GM10248 (cell line): ENCODE results near the gene TMEM11.

ENCODE experiments used
- CTCF ChIA-PET: fragments of 300-600 bp; sonication (Branson Sonifier 250); formaldehyde crosslinking; extraction: SDS; loops from one replicate; lab custom pipeline; 2021; ENCODE audit warnings: antibody characterized with exemption; lab: Yijun Ruan, JAX
- POLR2A ChIA-PET: fragments of 350-650 bp; sonication (Branson Sonifier 250); formaldehyde crosslinking; extraction: SDS; loops from one replicate; lab custom pipeline; 2020; ENCODE audit warnings: antibody characterized with exemption; lab: Yijun Ruan, JAX
- DNase-seq: peaks from one replicate; pipeline ENCODE4 v3.0.0; 2012; ENCODE audit errors: extremely low spot score
- TF ChIP-seq, protein P1 (sequence below): IDR thresholded peaks from 2 replicates; pipeline ENCODE4 v1.5.1; 2012; ENCODE audit warnings: mild to moderate bottlenecking, low read depth; ENCODE audit errors: extremely low read depth, missing control alignments, control extremely low read depth

The TMEM11 gene

DNA sequence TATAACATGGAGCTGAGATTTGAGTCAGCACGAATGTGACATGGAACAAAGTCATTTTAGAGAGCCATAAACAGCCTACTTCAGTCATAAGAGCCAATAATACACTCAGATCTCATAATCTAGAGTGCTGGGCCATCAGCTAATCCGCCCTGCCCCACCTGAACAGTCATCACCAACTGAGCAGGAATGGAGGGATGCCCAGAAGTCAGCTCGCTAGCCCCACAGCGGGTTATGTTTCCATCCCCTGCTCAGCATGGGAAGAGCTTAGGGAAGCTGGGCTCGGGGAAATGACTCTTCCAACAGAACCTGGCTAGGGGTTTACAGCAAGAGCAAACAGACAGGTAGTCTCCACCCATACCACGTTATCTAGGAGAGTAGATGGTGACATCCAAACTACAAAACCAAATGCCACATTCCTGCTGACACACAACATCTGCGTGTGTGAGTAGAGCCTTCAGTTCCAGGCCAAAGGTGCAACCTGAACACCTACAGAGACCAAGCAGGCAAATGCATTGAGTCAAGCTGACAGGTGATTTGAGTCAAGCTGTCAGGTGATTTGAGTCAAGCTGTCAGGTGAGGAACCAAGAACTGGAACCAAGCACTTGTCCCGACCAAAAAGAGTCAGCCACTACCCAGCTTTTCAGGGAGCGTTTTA lies 2.0 kb downstream of the TMEM11 start:
- POLR2A ChIA-PET = interaction anchor here (0.5 kb wide), 1 partner anchor 219 kb away, joined by 8 read pairs; no protein-coding TSS in a partner anchor
- CTCF ChIA-PET = interaction anchor here (1.0 to 1.9 kb wide), 5 partner anchors 12 to 37 kb away, joined by 3 to 9 read pairs (median 3); no protein-coding TSS in a partner anchor
- TF ChIP-seq, protein P1, sequence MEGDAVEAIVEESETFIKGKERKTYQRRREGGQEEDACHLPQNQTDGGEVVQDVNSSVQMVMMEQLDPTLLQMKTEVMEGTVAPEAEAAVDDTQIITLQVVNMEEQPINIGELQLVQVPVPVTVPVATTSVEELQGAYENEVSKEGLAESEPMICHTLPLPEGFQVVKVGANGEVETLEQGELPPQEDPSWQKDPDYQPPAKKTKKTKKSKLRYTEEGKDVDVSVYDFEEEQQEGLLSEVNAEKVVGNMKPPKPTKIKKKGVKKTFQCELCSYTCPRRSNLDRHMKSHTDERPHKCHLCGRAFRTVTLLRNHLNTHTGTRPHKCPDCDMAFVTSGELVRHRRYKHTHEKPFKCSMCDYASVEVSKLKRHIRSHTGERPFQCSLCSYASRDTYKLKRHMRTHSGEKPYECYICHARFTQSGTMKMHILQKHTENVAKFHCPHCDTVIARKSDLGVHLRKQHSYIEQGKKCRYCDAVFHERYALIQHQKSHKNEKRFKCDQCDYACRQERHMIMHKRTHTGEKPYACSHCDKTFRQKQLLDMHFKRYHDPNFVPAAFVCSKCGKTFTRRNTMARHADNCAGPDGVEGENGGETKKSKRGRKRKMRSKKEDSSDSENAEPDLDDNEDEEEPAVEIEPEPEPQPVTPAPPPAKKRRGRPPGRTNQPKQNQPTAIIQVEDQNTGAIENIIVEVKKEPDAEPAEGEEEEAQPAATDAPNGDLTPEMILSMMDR = no peak
- DNase-seq = no peak

DNA sequence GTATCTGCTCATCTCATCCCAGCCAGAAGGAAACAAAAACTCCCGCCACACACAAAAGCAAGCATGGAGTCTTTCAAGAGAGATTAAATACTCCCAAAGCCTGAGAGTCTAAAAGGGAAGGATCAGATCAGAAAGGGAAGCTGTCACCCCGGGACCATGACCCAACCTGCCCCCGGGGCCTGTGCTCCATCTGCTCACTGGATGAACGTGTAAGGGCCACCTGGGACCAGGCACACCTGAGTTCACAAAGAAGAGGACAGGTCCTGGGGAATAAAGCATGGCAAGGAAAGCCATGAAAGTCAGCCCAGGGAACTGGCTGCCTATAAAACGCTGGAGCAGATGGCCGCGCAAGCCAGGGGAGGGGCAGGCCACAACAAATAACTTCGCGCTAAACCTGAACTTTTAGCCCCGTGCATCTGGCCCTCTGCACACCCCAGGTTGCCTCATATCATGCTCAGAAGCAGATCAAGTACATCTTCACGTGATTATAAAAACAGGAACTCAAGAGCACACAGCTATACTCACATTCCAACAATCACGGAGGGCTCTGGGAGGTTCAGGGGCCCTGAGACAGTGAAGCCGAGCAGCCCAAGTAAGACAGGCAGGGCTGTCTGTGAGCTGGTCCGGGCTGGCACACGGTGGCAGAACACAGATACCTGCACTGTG lies 3.4 kb downstream of the TMEM11 start:
- no peak for DNase-seq
- ChIA-PET CTCF (interaction anchor here (1.0 to 1.1 kb wide), 2 partner anchors 11 to 18 kb away, joined by 3 read pairs; no protein-coding TSS in a partner anchor), POLR2A (no interaction called here)
- TF ChIP-seq, protein P1 = no peak

DNA sequence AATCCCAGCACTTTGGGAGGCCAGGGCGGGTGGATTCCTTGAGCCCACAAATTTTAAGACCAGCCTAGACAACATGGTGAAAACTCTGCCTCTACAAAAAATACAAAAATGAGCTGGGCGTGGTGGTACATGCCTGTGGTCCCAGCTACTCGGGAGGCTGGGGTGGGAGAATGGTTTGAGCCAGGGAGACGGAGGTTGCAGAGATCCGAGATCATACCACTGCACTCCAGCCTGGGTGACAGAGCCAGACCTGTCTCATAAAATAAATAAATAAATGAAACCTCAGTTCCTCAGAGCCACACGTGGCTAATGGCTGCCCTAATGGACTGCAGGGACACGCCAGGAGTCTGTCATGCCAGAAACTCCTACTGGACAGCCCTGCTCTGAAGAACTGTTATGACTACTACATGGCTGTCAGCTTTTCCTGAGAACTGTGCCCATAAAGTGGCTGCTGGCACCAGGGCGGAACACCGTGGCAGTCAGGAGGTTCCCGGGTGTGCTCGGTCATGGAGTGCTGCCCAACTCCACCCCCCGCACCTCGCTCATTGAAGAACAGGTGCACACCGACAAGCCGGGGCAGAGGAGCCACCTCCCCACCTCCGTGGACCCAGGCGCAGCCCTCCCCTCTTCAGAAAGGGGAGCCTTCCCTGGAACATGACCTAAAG lies 4.3 kb downstream of the TMEM11 start:
- ChIA-PET CTCF (no interaction called here), POLR2A (no interaction called here)
- DNase-seq = no peak
- TF ChIP-seq, protein P1 = no peak

DNA sequence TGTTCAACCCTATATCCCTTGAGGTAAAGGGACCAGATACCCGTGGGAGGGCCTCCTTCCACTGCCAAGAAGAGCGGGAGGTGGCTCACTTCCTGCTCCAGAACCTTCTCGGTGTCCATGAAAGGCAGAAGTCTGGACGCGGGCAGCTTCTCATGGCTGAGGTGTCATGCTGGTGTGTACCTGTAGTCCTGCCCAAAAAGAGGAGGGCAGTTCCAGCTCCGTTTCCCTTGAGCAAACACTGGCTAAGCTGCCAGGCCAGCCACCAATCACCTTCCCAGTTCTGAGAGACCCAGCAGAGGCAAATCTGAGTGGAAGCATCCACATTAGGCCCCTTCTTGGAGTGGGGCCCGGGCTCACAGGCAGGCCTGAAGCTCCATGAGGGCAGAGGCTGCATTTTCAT lies 5.6 kb downstream of the TMEM11 start:
- DNase-seq = no peak
- ChIA-PET CTCF (no interaction called here), POLR2A (no interaction called here)
- TF ChIP-seq, protein P1 = no peak

DNA sequence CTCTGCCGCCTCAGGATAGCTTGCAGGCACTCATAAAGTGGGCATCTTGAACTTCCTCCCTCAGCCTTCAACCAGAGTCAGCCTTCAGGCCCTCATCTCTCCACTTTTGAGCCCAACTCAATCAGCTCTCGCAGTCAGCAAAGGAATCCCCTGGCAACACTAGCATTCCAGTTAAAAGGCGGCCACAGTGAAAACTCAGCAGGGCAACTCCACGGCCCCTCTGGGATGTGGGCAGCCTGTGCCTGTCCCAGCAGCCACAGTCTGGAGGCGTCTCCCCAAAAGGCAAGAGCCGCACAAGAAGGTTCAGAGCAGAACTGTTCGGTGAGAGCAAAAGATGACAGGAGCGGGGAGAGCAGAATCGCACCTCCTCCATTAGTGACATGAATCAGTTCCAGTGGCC lies 9.0 kb downstream of the TMEM11 start:
- ChIA-PET CTCF (interaction anchor here (0.8 kb wide), 1 partner anchor 10 kb away, joined by 3 read pairs; no protein-coding TSS in a partner anchor), POLR2A (no interaction called here)
- DNase-seq = no peak
- TF ChIP-seq, protein P1 = no peak

DNA sequence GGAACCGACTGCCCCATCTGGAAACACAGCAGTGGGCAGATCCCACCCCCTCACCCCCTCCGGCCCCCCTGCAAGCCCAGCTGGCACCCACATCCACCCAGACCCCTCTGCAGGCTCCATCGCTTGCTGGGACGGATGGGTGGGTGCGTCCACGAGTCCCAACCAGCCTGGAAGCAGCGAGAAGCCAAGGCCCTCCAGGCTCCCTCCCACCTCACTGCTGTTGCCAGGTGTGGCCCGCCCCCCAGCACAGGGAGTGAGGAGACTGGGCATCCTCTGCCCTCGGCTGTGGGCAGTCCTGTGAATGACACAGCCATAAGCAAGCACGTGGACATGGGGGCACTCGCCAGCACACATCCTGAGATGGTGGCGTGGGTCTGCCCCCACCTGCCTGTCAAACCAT lies 11.4 kb downstream of the TMEM11 start:
- TF ChIP-seq, protein P1 = no peak
- no peak for DNase-seq
- POLR2A ChIA-PET = no interaction called here
- CTCF ChIA-PET = no interaction called here
